GM12878 (cell line): ENCODE results near the gene SNX33. TPM values are rescaled to one million over a fixed set of nuclear protein-coding genes. Genes with fewer than 3 reads are reported as not detected.

ENCODE experiments used
- ATAC-seq: fragments of 200-7000 bp; cut with Tn5 transposase; 3 replicates; pipeline ENCODE4 v1.9.1; 2020; ENCODE audit warnings: mild to moderate bottlenecking, moderate library complexity
- BruUV-seq: library from RNA; stranded (reverse); fragments of 400-500 nt; replicated peaks from 2 replicates; lab custom pipeline; 2021; lab: Mats Ljungman, UMichigan
- CTCF ChIA-PET: fragments of 300-600 bp; sonication (Branson Sonifier 250); formaldehyde crosslinking; extraction: SDS; loops from one replicate; lab custom pipeline; 2021; ENCODE audit warnings: inconsistent platforms; lab: Yijun Ruan, JAX
- POLR2A ChIA-PET: fragments of 350-600 bp; formaldehyde crosslinking; extraction: SDS; loops from one replicate; lab custom pipeline; 2021; ENCODE audit warnings: inconsistent platforms; lab: Charles Lee
- RAD21 ChIA-PET: fragments of 300-600 bp; sonication (Branson Sonifier 250); formaldehyde crosslinking; loops from one replicate; lab custom pipeline; 2023; ENCODE audit warnings: antibody characterized with exemption; ENCODE audit not compliant: unreplicated experiment; lab: Charles Lee
- SMC1A ChIA-PET: fragments of 300-600 bp; sonication (Branson Sonifier 250); formaldehyde crosslinking; loops from one replicate; lab custom pipeline; 2023; ENCODE audit not compliant: unreplicated experiment, uncharacterized antibody; lab: Charles Lee
- DNase-seq: peaks from one replicate; pipeline ENCODE4 v3.0.0-alpha.2; 2011; ENCODE audit warnings: low read depth, low spot score
- FAIRE-seq: peaks from 3 replicates; lab custom pipeline; 2011; peaks lifted over from hg19 to GRCh38; lab: Jason Lieb, UNC
- H2AFZ ChIP-seq: 2 replicates; pipeline ENCODE4 v1.6.0; 2011; ENCODE audit warnings: low read depth, low read length, control low read depth; ENCODE audit not compliant: control insufficient read depth
- H3K27ac ChIP-seq: 2 replicates; pipeline ENCODE4 v1.5.1; 2011; ENCODE audit warnings: control low read depth; ENCODE audit not compliant: control insufficient read depth, insufficient read depth
- H3K27me3 ChIP-seq, 2 experiments: replicated peaks in 1 of 2; 2 replicates each; pipeline versions ENCODE4 v1.6.0 to v1.6.1; 2011; ENCODE audit warnings: low read length in 1 of 2; ENCODE audit not compliant: control insufficient read depth in 2 of 2, insufficient read depth in 2 of 2
- H3K36me3 ChIP-seq, 2 experiments: 2 replicates each; pipeline ENCODE4 v1.5.1; 2011; ENCODE audit warnings: low read length in 1 of 2; ENCODE audit not compliant: control insufficient read depth in 2 of 2, insufficient read depth in 2 of 2
- H3K4me1 ChIP-seq: 2 replicates; pipeline ENCODE4 v1.6.1; 2011; ENCODE audit warnings: mild to moderate bottlenecking, low read length, moderate library complexity, mixed read lengths; ENCODE audit not compliant: control insufficient read depth, insufficient read depth
- H3K4me2 ChIP-seq: 2 replicates; pipeline ENCODE4 v1.6.0; 2011; ENCODE audit warnings: control low read depth; ENCODE audit not compliant: control insufficient read depth, insufficient read depth
- H3K4me3 ChIP-seq: fragments of 200-600 bp; sonication (generic); 2 replicates; pipeline ENCODE4 v1.5.1; 2016
- H3K79me2 ChIP-seq: 2 replicates; pipeline ENCODE4 v1.6.0; 2011; ENCODE audit warnings: low read length; ENCODE audit not compliant: control insufficient read depth, insufficient read depth
- H3K9ac ChIP-seq: 2 replicates; pipeline ENCODE4 v1.8.0; 2011; ENCODE audit warnings: low read length, control low read depth, mixed read lengths; ENCODE audit not compliant: control insufficient read depth, insufficient read depth
- H3K9me3 ChIP-seq: replicated peaks from 3 replicates; pipeline ENCODE4 v1.5.1; 2011; ENCODE audit warnings: mild to moderate bottlenecking, low read length; ENCODE audit not compliant: control insufficient read depth, insufficient read depth
- H4K20me1 ChIP-seq: 2 replicates; pipeline ENCODE4 v1.6.0; 2011; ENCODE audit not compliant: control insufficient read depth, insufficient read depth
- CBFB ChIP-seq: IDR thresholded peaks from 2 replicates; pipeline ENCODE4 v1.6.1; 2016; ENCODE audit warnings: antibody characterized with exemption, low read depth
- CHD2 ChIP-seq: IDR thresholded peaks from 2 replicates; pipeline ENCODE4 v1.6.1; 2011; ENCODE audit warnings: low read depth, low read length, improper control_type of control experiment, borderline replicate concordance
- CREM ChIP-seq: IDR thresholded peaks from 2 replicates; pipeline ENCODE4 v1.6.1; 2014; ENCODE audit warnings: antibody characterized with exemption, low read depth
- MTA2 ChIP-seq: fragments of 450-650 bp; IDR thresholded peaks from 2 replicates; pipeline ENCODE4 v1.6.1; 2016; ENCODE audit warnings: low read depth, mild to moderate bottlenecking, moderate library complexity
- MYB ChIP-seq: fragments of 150-350 bp; IDR thresholded peaks from 2 replicates; pipeline ENCODE4 v1.6.1; 2014; ENCODE audit warnings: mild to moderate bottlenecking, low read depth, low read length, borderline replicate concordance
- NBN ChIP-seq: fragments of 450-650 bp; IDR thresholded peaks from 2 replicates; pipeline ENCODE4 v1.6.1; 2016
- TCF3 ChIP-seq: IDR thresholded peaks from 2 replicates; pipeline ENCODE4 v1.6.1; 2012; ENCODE audit warnings: low read depth, mild to moderate bottlenecking, low read length, borderline replicate concordance; ENCODE audit not compliant: insufficient read depth
- WGBS: methylation state at CpG from one replicate; pipeline ENCODE4 v1.1.6; 2016; ENCODE audit warnings: low lambda C conversion rate; ENCODE audit not compliant: insufficient replicate concordance, insufficient coverage; ENCODE audit errors: missing lambda C conversion rate; 5-methylcytosine and 5-hydroxymethylcytosine counted together
- in situ Hi-C: fragments of 300-500 bp; cut with MboI; formaldehyde crosslinking; loops from 9 replicates; pipeline ENCODE4 v1.14.3; 2018; ENCODE audit warnings: mixed read lengths
- intact Hi-C: fragments of 100-400 bp; cut with micrococcal nuclease; formaldehyde crosslinking; loops from one replicate; pipeline ENCODE4 v1.14.2; 2022; ENCODE audit not compliant: unreplicated experiment
- polyA plus RNA-seq, 11 experiments: library from polyadenylated mRNA; depleted of rRNA in 4 of 11; unstranded in 6 of 11; stranded (reverse) in 5 of 11; fragments of >200 nt; fragmentation: Nextera tagmentation in 4 of 11; fragmentation: Illumina TruSeq in 1 of 11; extraction: Ambion mirVana in 4 of 11; extraction: Trizol in 1 of 11; gene quantifications; 1 replicate in 1 of 11; 2 replicates in 10 of 11; pipeline versions ENCODE4 v1.2.1 to v1.2.3, GENCODE V29; 2011 to 2016; ENCODE audit warnings: inconsistent platforms in 2 of 11, missing spikeins in 2 of 11, low read depth in 1 of 11
- total RNA-seq, 4 experiments: library from RNA; depleted of rRNA in 3 of 4; stranded (reverse); fragments of >200 nt in 3 of 4; fragmentation: Illumina TruSeq in 1 of 4; extraction: Trizol in 1 of 4; gene quantifications; 2 replicates each; pipeline versions ENCODE4 v1.2.1 to v1.2.3, GENCODE V29; 2013 to 2021
- TF ChIP-seq, protein P1 (sequence below): fragments of 450-650 bp; IDR thresholded peaks from 2 replicates; pipeline ENCODE4 v1.6.1; 2017; ENCODE audit warnings: mild to moderate bottlenecking
- TF ChIP-seq, protein P2 (sequence below): IDR thresholded peaks from 2 replicates; pipeline ENCODE4 v1.6.1; 2012; ENCODE audit warnings: low read depth, low read length, improper control_type of control experiment

SNX33 gene
- total and polyA plus RNA-seq, 10 of the 15 experiments (the other 5 are each of a cell fraction or from before 2014, with no cell fraction given) = 0.13 to 1.9 (median 0.55) TPM

DNA sequence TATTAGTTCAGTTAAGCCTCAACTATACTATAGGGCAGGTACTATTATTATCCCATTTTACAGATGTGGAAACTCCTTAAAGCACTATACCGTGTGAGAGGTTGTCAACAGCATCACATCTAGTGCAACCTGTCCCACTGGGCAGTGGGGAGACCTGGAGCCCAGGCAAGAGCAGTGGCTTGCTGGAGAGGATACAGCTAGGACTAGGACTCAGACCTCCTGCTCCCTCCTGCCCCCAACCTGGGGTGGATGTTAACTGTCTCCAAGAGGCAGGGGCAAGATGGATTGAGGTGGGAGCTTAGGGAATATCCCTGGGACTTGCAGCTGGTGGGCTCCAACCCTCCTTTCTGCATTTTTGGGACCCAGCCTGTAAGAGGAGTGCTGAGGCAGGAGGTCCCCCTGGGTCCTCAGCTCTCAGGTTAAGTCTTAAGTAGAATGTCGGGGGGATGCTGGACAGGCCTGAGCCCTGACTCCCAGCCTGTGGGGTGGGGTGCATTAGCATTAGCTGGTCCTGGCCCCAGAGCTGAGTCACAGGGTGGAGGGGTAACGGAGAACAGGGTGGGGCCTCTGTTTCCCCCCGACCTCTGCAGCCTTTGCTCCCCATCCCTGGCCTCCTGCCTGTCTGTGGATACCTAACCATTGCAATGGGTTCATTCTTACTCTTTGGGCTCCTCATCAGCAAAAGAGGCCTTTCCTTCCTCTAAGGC is 6.6 kb downstream of the SNX33 start:
- RAD21 ChIA-PET = interaction anchor here (0.7 kb wide), 1 partner anchor 237 kb away, joined by 3 read pairs; no protein-coding TSS in a partner anchor
- Histone ChIP-seq H3K9me3 (no peaks in the 10 kb centered on the region), H3K79me2 (no peaks in the 10 kb centered on the region), H3K27ac (no peak overlapping the region), H3K9ac (no peak overlapping the region), H3K27me3 (no peaks in the 10 kb centered on the region), H3K36me3 (no peaks in the 10 kb centered on the region), H3K4me1 (no peaks in the 10 kb centered on the region; the same call in 1 of the 2 replicates), H2AFZ (no peak overlapping the region), H3K4me2 (no peak overlapping the region), H3K4me3 (no peak overlapping the region), H4K20me1 (no peaks in the 10 kb centered on the region)
- in situ Hi-C loops (loop anchor here (25.0 kb wide), 1 partner anchor 642 kb away; the partner anchor contains the start of gene PPCDC), intact Hi-C loops (no loop called here)
- DNase-seq (no peak), ATAC-seq (no peak), FAIRE-seq (no peak)
- SMC1A ChIA-PET = interaction anchor here (1.0 kb wide), 1 partner anchor 146 kb away, joined by 3 read pairs; no protein-coding TSS in a partner anchor
- no TSS peak for BruUV-seq
- TF ChIP-seq CREM (no peak), NBN (no peak), TCF3 (no peak)
- WGBS = 28% methylated on average over 4 of the region's 4 CpGs
- POLR2A ChIA-PET = interaction anchor here (0.6 to 1.0 kb wide), 2 partner anchors 14 to 674 kb away, joined by 3 to 6 read pairs; partner anchors contain the start of gene IMP3
- CTCF ChIA-PET = interaction anchor here (0.6 kb wide), 1 partner anchor 484 kb away, joined by 3 read pairs; no protein-coding TSS in a partner anchor

DNA sequence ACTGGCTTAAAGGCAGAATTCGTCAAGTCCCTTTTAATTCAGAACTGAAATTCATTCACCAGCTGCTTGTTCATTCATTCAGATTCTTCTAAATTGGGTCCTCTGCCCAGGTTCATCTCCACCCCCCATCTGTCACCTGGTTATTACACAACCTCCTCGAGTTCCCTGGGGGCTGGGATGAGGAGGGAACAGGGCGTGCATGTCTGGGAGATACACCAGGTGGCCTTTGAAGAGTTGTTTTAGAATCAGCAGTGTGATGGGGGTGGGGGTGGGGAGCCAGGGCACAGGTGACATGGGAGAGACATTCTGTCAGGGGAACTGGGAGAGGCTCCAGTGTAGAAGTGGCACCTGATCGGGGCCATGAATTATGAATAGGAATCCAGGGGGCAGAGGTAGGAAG is 8.2 kb downstream of the SNX33 start:
- TF ChIP-seq, protein P1, sequence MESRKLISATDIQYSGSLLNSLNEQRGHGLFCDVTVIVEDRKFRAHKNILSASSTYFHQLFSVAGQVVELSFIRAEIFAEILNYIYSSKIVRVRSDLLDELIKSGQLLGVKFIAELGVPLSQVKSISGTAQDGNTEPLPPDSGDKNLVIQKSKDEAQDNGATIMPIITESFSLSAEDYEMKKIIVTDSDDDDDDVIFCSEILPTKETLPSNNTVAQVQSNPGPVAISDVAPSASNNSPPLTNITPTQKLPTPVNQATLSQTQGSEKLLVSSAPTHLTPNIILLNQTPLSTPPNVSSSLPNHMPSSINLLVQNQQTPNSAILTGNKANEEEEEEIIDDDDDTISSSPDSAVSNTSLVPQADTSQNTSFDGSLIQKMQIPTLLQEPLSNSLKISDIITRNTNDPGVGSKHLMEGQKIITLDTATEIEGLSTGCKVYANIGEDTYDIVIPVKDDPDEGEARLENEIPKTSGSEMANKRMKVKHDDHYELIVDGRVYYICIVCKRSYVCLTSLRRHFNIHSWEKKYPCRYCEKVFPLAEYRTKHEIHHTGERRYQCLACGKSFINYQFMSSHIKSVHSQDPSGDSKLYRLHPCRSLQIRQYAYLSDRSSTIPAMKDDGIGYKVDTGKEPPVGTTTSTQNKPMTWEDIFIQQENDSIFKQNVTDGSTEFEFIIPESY = no peak
- TF ChIP-seq CBFB = no peak
- TF ChIP-seq, protein P2, sequence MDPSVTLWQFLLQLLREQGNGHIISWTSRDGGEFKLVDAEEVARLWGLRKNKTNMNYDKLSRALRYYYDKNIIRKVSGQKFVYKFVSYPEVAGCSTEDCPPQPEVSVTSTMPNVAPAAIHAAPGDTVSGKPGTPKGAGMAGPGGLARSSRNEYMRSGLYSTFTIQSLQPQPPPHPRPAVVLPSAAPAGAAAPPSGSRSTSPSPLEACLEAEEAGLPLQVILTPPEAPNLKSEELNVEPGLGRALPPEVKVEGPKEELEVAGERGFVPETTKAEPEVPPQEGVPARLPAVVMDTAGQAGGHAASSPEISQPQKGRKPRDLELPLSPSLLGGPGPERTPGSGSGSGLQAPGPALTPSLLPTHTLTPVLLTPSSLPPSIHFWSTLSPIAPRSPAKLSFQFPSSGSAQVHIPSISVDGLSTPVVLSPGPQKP = no peak
- TF ChIP-seq NBN = no peak
- TF ChIP-seq MTA2 = no peak
- TF ChIP-seq CHD2 = no peak
- TF ChIP-seq MYB = no peak

More for the DNA sequence above, 8.2 kb downstream of the SNX33 start:
- Histone ChIP-seq H2AFZ (no peak overlapping the region), H3K4me1 (no peaks in the 10 kb centered on the region; the same call in 1 of the 2 replicates), H3K36me3 (no peaks in the 10 kb centered on the region), H3K27me3 (no peaks in the 10 kb centered on the region), H3K27ac (no peak overlapping the region), H3K9ac (no peak overlapping the region), H4K20me1 (no peaks in the 10 kb centered on the region), H3K4me3 (no peak overlapping the region), H3K4me2 (no peak overlapping the region), H3K9me3 (no peaks in the 10 kb centered on the region), H3K79me2 (no peaks in the 10 kb centered on the region)
- RAD21 ChIA-PET = no interaction called here
- CTCF ChIA-PET = interaction anchor here (0.6 kb wide), 1 partner anchor 156 kb away, joined by 3 read pairs; no protein-coding TSS in a partner anchor
- in situ Hi-C loops (loop anchor here (25.0 kb wide), 1 partner anchor 644 kb away; the partner anchor contains the start of gene PPCDC), intact Hi-C loops (no loop called here)
- SMC1A ChIA-PET = no interaction called here
- POLR2A ChIA-PET = no interaction called here
- DNase-seq (no peak), FAIRE-seq (no peak), ATAC-seq (no peak)
- 8% methylated on average over 4 of the region's 4 CpGs for WGBS
- BruUV-seq = no TSS peak
